ENCODE results near the gene PDE9A. TPM values are rescaled to one million over a fixed set of nuclear protein-coding genes. Genes with fewer than 3 reads are reported as not detected.
A peak's percentile ranks its signal among the peaks of the same experiment; 100 is the strongest.

PDE9A gene
- total and polyA plus RNA-seq, 10 donors = 7.9 to 45.5 (median 23.8) TPM

DNA sequence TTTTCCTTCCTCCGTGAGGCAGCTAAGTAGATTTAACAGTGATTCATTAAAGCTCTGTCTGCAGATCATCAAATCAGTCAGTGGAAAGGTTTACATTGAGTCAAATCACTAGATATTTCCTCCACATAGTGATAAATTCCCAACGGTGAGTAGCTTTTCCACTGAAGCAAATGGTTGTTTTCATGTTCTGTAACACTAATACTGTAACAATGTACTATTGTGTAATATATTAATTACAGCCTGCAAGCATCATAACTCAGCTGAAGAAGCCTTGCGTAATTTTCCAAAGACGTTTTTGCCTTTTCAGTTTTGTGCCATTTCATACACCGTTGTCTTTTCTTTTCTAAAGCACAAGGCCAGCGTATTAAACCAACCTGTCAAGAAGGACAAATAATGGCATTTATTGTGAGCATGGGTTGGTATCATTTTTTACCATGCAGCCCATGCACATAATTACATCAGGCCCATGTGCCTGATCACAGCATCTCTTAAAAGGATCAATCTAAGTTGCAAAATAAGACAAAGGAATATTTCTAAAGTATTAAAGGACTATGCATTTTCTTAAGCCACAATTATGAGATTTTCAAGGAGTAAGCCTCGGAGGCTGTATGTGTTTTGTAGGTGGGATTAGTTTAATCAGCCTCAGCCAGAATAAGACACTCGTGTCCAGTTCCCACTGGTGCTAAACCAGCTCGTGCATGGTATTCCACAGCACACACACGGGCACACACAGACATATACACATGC is 16.7 kb upstream of the PDE9A start:
- H3K27me3 ChIP-seq (replicated peaks in 1 of 7) = peaks cover 0 to 43% (median 0%) of the 10 kb centered on the region in 7 donors
- intact Hi-C loops (cut with DNase I; ENCODE audit: low total_unique reads) = no loop called here
- H3K4me3 ChIP-seq = no peak overlapping the region
- no peak for DNase-seq
- 60 to 76% (median 68%) methylated on average over 10 of the region's 10 CpGs for WGBS, 5 donors
- TF ChIP-seq, protein P1, sequence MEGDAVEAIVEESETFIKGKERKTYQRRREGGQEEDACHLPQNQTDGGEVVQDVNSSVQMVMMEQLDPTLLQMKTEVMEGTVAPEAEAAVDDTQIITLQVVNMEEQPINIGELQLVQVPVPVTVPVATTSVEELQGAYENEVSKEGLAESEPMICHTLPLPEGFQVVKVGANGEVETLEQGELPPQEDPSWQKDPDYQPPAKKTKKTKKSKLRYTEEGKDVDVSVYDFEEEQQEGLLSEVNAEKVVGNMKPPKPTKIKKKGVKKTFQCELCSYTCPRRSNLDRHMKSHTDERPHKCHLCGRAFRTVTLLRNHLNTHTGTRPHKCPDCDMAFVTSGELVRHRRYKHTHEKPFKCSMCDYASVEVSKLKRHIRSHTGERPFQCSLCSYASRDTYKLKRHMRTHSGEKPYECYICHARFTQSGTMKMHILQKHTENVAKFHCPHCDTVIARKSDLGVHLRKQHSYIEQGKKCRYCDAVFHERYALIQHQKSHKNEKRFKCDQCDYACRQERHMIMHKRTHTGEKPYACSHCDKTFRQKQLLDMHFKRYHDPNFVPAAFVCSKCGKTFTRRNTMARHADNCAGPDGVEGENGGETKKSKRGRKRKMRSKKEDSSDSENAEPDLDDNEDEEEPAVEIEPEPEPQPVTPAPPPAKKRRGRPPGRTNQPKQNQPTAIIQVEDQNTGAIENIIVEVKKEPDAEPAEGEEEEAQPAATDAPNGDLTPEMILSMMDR (IDR thresholded peaks at IDR 0.05 in 8 of 11, conservative IDR thresholded peaks at IDR 0.05 in 3 of 11) = no peak
- TF ChIP-seq POLR2AphosphoS5 (IDR thresholded peaks at IDR 0.05) (no peak), POLR2A (IDR thresholded peaks at IDR 0.05) (no peak)
- H3K36me3 ChIP-seq = no peaks in the 10 kb centered on the region
- H3K4me1 ChIP-seq = peaks cover 0 to 14% (median 7%) of the 10 kb centered on the region in 6 donors
- no peaks in the 10 kb centered on the region for H3K9me3 ChIP-seq
- no peak overlapping the region for H3K27ac ChIP-seq

DNA sequence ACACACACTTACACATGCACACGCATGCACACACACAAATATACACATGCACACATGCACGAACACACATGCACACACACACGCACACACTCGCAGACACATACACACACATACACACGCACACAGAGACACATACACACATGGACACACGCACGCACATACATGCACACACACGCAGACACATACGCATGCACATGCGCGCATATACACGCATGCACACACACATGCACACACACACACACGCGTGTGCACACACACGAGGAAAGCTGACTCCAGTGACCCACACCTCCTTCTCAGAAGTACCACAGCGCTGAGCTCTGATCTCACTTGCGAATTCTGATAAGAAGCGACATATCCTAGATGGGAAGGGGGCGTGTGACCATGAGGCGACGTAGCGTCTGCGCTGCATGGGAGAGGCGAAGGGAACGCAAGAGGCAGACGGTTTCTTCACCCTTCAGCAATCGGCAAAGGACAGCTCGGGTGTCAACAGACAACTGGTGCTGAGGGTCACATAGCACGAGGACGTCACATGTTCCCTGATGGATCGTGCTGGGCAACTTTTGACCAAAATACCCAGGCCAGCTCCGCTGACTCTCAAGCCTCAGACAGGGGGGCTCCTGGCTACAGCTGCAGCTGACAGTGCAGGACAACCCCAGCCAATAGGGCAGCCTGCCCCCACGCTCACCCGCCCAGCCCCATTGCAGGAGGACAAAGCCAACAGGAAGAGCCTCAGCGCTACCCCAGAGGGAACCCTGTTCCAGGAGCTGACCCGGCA is 16.0 kb upstream of the PDE9A start:
- Histone ChIP-seq H3K9me3 (no peaks in the 10 kb centered on the region), H3K27me3 (replicated peaks in 1 of 7) (peaks cover 0 to 50% (median 0%) of the 10 kb centered on the region in 7 donors), H3K36me3 (no peaks in the 10 kb centered on the region), H3K4me3 (no peak overlapping the region), H3K4me1 (peaks cover 0 to 14% (median 7%) of the 10 kb centered on the region in 6 donors), H3K27ac (no peak overlapping the region)
- DNase-seq = peak; percentile 66
- TF ChIP-seq POLR2A (IDR thresholded peaks at IDR 0.05) = no peak
- TF ChIP-seq POLR2AphosphoS5 (IDR thresholded peaks at IDR 0.05) = no peak
- intact Hi-C loops (cut with DNase I; ENCODE audit: low total_unique reads) = no loop called here
- 86 to 92% (median 91%) methylated on average over 31 to 36 of the region's 36 CpGs for WGBS, 5 donors

DNA sequence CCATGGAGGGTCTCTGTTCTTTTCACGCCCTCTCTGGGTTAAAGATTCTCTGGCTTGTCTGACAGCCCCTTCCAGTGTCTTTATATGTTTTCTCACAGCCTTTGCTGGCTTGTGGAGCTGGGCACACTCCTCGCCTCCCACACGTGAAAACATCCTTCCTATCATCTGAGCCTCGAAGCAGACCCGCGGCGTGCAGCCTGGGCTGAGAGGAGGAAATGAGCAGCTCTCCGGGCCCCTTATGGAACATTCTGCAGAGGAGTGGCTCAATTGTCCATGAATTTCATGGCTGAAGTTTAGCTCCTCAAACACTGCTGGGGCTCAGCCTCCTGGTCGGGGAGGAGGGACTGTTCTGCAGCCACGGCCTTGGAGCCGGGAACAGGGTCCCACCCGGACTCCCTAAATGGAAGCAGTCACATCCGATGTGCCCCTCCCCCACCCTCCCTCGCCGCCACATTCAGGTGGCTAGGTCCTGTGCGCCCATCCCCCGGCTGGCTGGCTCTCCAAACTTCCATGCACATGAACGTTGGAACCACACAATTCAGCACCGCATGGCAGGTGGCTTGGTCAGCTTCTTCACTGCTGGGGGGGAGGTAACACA is 15.1 kb upstream of the PDE9A start:
- peaks cover 0 to 59% (median 0%) of the 10 kb centered on the region in 7 donors for H3K27me3 ChIP-seq (replicated peaks in 1 of 7)
- no peak for TF ChIP-seq POLR2AphosphoS5 (IDR thresholded peaks at IDR 0.05)
- TF ChIP-seq POLR2A (IDR thresholded peaks at IDR 0.05) = no peak
- TF ChIP-seq, protein P1 (IDR thresholded peaks at IDR 0.05 in 8 of 11, conservative IDR thresholded peaks at IDR 0.05 in 3 of 11) = no peak
- intact Hi-C loops (cut with DNase I; ENCODE audit: low total_unique reads) = no loop called here
- H3K9me3 ChIP-seq = no peaks in the 10 kb centered on the region
- peaks cover 0 to 14% (median 7%) of the 10 kb centered on the region in 6 donors for H3K4me1 ChIP-seq
- no peak overlapping the region for H3K4me3 ChIP-seq
- no peak overlapping the region for H3K27ac ChIP-seq
- H3K36me3 ChIP-seq = no peaks in the 10 kb centered on the region
- peak; percentile 55 for DNase-seq
- WGBS, 5 donors = 49 to 55% (median 55%) methylated on average over 17 to 19 of the region's 19 CpGs

DNA sequence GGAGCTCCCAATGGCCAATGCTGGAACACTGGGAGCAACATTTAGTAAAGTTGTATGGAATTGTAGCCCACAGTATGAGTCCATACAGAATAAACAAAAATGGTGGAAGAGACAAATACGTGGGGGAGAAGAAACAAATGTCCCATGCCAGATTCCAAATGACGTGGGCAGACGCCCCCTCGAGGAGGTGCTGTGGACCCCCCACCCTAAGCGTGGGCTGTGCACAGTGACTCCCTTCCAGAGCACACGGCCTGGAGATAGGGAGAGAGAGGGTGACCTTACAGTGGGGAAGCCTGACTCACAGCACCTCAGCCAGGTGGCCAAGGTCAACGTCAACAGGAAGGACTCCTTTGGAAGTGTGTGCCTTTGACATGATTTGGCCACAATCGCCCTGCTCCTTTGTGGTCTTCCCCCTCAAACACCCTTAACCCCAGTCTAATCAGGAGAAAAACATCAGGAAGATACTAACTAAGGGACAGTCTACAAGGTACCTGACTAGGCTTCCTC is 13.7 kb upstream of the PDE9A start:
- Histone ChIP-seq H3K4me3 (no peak overlapping the region), H3K36me3 (no peaks in the 10 kb centered on the region), H3K27ac (no peak overlapping the region), H3K27me3 (replicated peaks in 1 of 7) (peaks cover 0 to 60% (median 0%) of the 10 kb centered on the region in 7 donors), H3K9me3 (no peaks in the 10 kb centered on the region), H3K4me1 (peaks cover 0 to 14% (median 7%) of the 10 kb centered on the region in 6 donors)
- TF ChIP-seq POLR2AphosphoS5 (IDR thresholded peaks at IDR 0.05) = no peak
- TF ChIP-seq, protein P1 (IDR thresholded peaks at IDR 0.05 in 8 of 11, conservative IDR thresholded peaks at IDR 0.05 in 3 of 11) = no peak
- TF ChIP-seq POLR2A (IDR thresholded peaks at IDR 0.05) = no peak
- intact Hi-C loops (cut with DNase I; ENCODE audit: low total_unique reads) = no loop called here
- DNase-seq = peak; percentile 19
- WGBS, 5 donors = 57 to 88% (median 81%) methylated on average over 8 of the region's 8 CpGs

All from spleen (tissue), 11 donors.